Testis (tissue), 3 donors: Measurements from ENCODE around the gene SLX9. TPM values are rescaled to one million over a fixed set of nuclear protein-coding genes. Genes with fewer than 3 reads are reported as not detected.

ENCODE experiments used
- DNase-seq: peaks from one replicate; pipeline ENCODE4 v3.0.0-alpha.2; 2019
- H3K27ac ChIP-seq, 2 donors: fragments of 200-600 bp; sonication (generic); one replicate each; pipeline ENCODE4 v1.5.1; 2019
- H3K27me3 ChIP-seq: fragments of 200-600 bp; sonication (generic); one replicate; pipeline ENCODE4 v1.5.1; 2019
- H3K36me3 ChIP-seq: fragments of 200-600 bp; sonication (generic); one replicate; pipeline ENCODE4 v1.5.1; 2017; ENCODE audit warnings: low read depth; ENCODE audit errors: missing control alignments
- H3K4me1 ChIP-seq: fragments of 200-600 bp; sonication (generic); one replicate; pipeline ENCODE4 v1.5.1; 2019
- H3K4me3 ChIP-seq, 2 donors: fragments of 200-600 bp; sonication (generic); one replicate each; pipeline ENCODE4 v1.5.1; 2017 to 2019
- H3K9me3 ChIP-seq: fragments of 200-600 bp; sonication (generic); one replicate; pipeline ENCODE4 v1.5.1; 2017
- CTCF ChIP-seq, 3 experiments: fragments of 450-650 bp in 2 of 3; fragments of 200-600 bp in 1 of 3; sonication (generic) in 1 of 3; IDR thresholded peaks; one replicate each; pipeline ENCODE4 v1.5.1; 2016 to 2019; ENCODE audit warnings: antibody characterized with exemption in 3 of 3, mild to moderate bottlenecking in 2 of 3, moderate library complexity in 1 of 3
- POLR2A ChIP-seq: fragments of 450-650 bp; IDR thresholded peaks from one replicate; pipeline ENCODE4 v1.6.1; 2017; ENCODE audit warnings: antibody characterized with exemption, mild to moderate bottlenecking, moderate library complexity
- WGBS, 2 donors: methylation state at CpG; one replicate each; pipeline ENCODE4 v1.1.5; 2018; 5-methylcytosine and 5-hydroxymethylcytosine counted together
- intact Hi-C: fragments of 100-400 bp; cut with DNase I; formaldehyde crosslinking; loops from one replicate; pipeline ENCODE4 v1.15.1; 2023; ENCODE audit warnings: low total_unique reads
- polyA plus RNA-seq: library from polyadenylated mRNA; stranded (reverse); fragments of 350-450 nt; fragmentation: Illumina TruSeq; extraction: RNeasy Lipid Tissue Mini Kit (QIAGEN cat#74804); gene quantifications from one replicate; pipeline ENCODE4 v1.2.3, GENCODE V29; 2014; ENCODE audit warnings: low read depth, low replicate concordance; ENCODE audit not compliant: insufficient read depth
- total RNA-seq, 2 donors: library from RNA; depleted of rRNA; stranded (reverse); fragments of >200 nt; gene quantifications; one replicate each; pipeline ENCODE4 v1.2.3, GENCODE V29; 2016

Gene SLX9
- total and polyA plus RNA-seq, 3 donors from 2014 or later: 30.8 to 46.2 (median 31.9) TPM

- intact Hi-C loops: no loop called here
- Histone ChIP-seq H3K4me1 (no peaks in the 10 kb centered on the region), H3K9me3 (no peaks in the 10 kb centered on the region), H3K4me3 (no peak overlapping the region), H3K27me3 (no peaks in the 10 kb centered on the region), H3K36me3 (no peaks in the 10 kb centered on the region), H3K27ac (no peak overlapping the region)
- TF ChIP-seq CTCF (IDR thresholded peaks at IDR 0.05): no peak
- TF ChIP-seq POLR2A: no peak
- 92 to 93% methylated on average over 17 to 18 of the region's 18 CpGs for WGBS, 2 donors
- DNase-seq: no peak
Measured at GRCh38 chr21:45011426-45011825, 71.6 kb downstream of the SLX9 start.

- TF ChIP-seq CTCF (IDR thresholded peaks at IDR 0.05) (no peak), POLR2A (no peak)
- Histone ChIP-seq H3K36me3 (no peaks in the 10 kb centered on the region), H3K4me1 (no peaks in the 10 kb centered on the region), H3K27ac (no peak overlapping the region), H3K9me3 (no peaks in the 10 kb centered on the region), H3K27me3 (no peaks in the 10 kb centered on the region), H3K4me3 (no peak overlapping the region)
- no peak for DNase-seq
- WGBS, 2 donors: 70 to 80% methylated on average over 12 to 30 of the region's 30 CpGs
- intact Hi-C loops: no loop called here
Measured at GRCh38 chr21:45011911-45012661, 72.3 kb downstream of the SLX9 start.

GRCh38 chr21:45012662-45013259, 72.9 kb downstream of the SLX9 start:
- no peaks in the 10 kb centered on the region for H3K9me3 ChIP-seq
- 70 to 71% methylated on average over 10 of the region's 10 CpGs for WGBS, 2 donors
- intact Hi-C loops: no loop called here
- no peaks in the 10 kb centered on the region for H3K36me3 ChIP-seq
- no peak for TF ChIP-seq POLR2A
- no peak for TF ChIP-seq CTCF (IDR thresholded peaks at IDR 0.05)
- no peaks in the 10 kb centered on the region for H3K4me1 ChIP-seq
- no peak overlapping the region for H3K27ac ChIP-seq
- no peak for DNase-seq
- no peaks in the 10 kb centered on the region for H3K27me3 ChIP-seq
- no peak overlapping the region for H3K4me3 ChIP-seq

GRCh38 chr21:45013260-45013841, 73.5 kb downstream of the SLX9 start:
- H3K36me3 ChIP-seq: no peaks in the 10 kb centered on the region
- intact Hi-C loops: no loop called here
- H3K4me3 ChIP-seq: no peak overlapping the region
- 84 to 87% methylated on average over 17 to 19 of the region's 19 CpGs for WGBS, 2 donors
- no peak overlapping the region for H3K27ac ChIP-seq
- no peaks in the 10 kb centered on the region for H3K4me1 ChIP-seq
- no peak for TF ChIP-seq CTCF (IDR thresholded peaks at IDR 0.05)
- no peak for TF ChIP-seq POLR2A
- H3K27me3 ChIP-seq: no peaks in the 10 kb centered on the region
- no peaks in the 10 kb centered on the region for H3K9me3 ChIP-seq
- DNase-seq: no peak
